HG02943 (cell line): ENCODE measurements around the gene CLCN6.

Source experiments
- ATAC-seq: cut with Tn5 transposase; IDR thresholded peaks from one replicate; pipeline ENCODE4 v1.9.1; 2021; ENCODE audit warnings: mild to moderate bottlenecking, low read depth, moderate library complexity; ENCODE audit not compliant: unreplicated experiment

The CLCN6 gene, protein sequence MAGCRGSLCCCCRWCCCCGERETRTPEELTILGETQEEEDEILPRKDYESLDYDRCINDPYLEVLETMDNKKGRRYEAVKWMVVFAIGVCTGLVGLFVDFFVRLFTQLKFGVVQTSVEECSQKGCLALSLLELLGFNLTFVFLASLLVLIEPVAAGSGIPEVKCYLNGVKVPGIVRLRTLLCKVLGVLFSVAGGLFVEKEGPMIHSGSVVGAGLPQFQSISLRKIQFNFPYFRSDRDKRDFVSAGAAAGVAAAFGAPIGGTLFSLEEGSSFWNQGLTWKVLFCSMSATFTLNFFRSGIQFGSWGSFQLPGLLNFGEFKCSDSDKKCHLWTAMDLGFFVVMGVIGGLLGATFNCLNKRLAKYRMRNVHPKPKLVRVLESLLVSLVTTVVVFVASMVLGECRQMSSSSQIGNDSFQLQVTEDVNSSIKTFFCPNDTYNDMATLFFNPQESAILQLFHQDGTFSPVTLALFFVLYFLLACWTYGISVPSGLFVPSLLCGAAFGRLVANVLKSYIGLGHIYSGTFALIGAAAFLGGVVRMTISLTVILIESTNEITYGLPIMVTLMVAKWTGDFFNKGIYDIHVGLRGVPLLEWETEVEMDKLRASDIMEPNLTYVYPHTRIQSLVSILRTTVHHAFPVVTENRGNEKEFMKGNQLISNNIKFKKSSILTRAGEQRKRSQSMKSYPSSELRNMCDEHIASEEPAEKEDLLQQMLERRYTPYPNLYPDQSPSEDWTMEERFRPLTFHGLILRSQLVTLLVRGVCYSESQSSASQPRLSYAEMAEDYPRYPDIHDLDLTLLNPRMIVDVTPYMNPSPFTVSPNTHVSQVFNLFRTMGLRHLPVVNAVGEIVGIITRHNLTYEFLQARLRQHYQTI

DNA sequence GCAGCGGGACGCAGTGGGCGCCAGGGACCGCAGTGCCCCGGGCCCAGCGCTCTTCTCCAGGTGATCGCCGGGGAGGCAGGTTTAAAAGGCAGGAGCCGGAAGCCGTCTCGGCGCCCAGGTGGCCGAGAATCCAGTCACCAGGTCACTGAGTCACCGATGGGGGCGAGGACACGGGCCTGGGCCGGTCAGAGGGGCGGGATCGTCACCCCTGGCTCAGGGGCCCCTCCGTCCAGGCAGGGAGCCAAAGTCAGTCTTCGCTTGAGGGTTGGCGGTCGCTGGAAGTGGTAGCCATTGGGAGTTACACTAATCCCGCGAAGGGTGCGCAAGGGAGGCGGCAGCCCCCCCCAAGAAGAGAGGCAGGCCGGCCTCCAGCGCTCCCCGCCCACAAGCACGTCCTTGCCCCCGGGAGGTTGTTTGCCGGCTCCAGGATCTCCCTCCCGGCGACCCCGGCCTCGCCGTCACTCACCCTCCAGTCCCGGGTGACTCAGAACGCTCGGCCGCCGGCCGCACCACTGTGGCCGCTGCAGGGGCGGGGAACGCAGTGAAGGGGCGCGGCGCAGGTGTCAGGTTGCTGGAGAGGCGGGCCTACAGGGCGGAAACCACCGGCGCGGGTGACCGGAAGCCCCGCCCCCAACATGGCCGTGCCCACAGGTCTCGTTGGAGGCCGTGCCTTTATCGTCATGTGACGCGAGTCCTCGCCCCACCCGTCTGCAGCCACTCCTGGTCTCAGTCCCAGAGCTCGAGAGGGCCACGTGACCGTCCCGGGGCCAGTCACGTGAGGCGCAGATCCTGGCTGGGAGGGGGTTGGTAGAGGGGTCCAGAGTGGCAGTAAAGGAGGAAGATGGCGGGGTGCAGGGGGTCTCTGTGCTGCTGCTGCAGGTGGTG, at the start of gene CLCN6, which contains the start of gene MTHFR:
Gene CLCN6 (plus strand): TSS at position 770 of the 885 bp plus-strand sequence. CDS start 72 bp downstream, at position 842.
Gene MTHFR (minus strand): TSS at position 543 of the 885 bp plus-strand sequence. CDS start 2,848 bp downstream, outside the sequence.
- ATAC-seq, result peak; percentile 90

DNA sequence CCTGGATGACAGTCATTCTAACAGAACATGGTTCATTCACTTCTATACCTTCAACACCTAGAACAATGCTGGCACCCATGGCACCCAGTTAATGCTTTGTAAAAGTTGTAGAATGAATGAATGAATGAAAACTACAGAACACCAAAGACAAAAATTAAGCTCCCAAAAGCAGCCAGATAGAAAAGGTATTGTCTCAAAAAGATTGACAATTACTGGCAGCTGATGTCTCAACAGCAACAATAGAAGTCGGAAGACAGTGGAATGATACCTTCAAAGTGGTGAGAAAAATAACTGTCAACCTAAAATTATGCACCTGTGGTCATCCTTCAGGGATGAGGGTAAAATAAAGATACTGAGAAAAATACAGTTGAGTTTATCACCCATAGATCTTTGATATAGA, 48.9 kb upstream of the CLCN6 start:
- no peak for ATAC-seq

DNA sequence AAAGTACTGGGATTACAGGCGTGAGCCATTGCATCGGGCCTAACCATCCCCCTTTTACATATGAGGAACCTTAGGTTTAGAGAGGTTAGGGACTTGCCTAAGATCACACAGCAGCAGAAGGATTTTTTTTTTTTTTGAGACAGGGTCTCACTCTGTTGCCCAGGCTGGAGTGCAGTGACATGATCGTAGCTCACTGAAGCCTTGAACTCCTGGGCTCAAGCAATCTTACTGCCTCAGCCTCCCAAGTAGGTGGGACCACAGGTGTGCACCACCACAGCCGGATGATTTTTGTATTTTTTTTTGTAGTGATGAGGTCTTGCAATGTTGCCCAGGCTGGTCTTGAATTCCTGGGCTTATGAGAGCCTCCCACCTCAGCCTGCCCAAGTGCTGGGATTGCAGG, 46.2 kb upstream of the CLCN6 start:
- no peak for ATAC-seq

DNA sequence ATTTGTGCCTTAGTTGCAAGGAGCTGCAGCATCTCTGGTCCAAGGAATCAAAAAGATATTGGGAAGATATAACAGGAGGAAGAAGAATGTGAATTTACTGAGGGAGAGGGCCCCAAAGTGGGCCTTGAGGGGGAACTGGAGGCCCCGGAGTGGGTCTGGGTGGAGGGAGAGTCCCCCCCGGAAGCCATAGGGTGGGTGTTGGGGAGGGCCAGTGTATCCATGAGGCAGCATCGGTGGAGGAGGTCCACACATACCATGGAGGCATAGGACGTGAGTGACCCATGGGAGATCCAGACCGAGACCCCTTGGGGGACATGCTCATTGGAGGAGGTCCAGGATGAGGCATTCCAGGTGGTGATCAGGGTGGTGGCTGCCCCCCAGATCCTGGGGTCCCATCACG, 44.7 kb upstream of the CLCN6 start:
- ATAC-seq, result no peak

DNA sequence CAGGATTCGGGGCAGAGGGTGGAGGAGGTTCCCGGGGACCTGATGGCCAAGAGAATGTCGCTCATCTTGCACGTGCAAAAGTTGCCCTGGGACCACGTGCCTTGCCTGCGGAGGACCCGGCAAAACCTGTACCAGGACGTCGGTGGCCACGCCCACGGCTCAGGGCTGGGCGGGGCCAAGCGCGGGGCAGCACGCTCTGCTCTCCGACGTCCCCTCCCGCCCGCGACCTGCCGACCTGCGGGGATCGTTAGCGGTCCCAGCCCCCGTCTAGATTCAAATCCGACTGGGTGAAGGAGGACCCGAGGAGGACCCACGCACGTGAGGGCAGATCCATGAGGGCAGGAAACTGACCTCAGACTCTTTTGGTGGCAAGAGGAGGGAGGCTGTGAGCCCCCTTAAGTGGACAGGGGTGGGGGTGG, 44.0 kb upstream of the CLCN6 start, which contains the start of gene C1orf167:
Gene C1orf167 (plus strand): TSS at position 206 of the 419 bp plus-strand sequence. CDS start 2,208 bp downstream, outside the sequence.
- no peak for ATAC-seq

GRCh38 chr1:11764115-11764514, 41.9 kb upstream of the CLCN6 start:
- no peak for ATAC-seq

GRCh38 chr1:11764519-11764918, 41.5 kb upstream of the CLCN6 start:
- ATAC-seq, result no peak

- ATAC-seq, result no peak
These were observed 40.1 kb upstream of the CLCN6 start for GRCh38 chr1:11765661-11766428.

- ATAC-seq, result no peak
These were observed 39.6 kb upstream of the CLCN6 start for GRCh38 chr1:11766429-11766776.

- no peak for ATAC-seq
These were observed 37.9 kb upstream of the CLCN6 start for GRCh38 chr1:11767922-11768704.

DNA sequence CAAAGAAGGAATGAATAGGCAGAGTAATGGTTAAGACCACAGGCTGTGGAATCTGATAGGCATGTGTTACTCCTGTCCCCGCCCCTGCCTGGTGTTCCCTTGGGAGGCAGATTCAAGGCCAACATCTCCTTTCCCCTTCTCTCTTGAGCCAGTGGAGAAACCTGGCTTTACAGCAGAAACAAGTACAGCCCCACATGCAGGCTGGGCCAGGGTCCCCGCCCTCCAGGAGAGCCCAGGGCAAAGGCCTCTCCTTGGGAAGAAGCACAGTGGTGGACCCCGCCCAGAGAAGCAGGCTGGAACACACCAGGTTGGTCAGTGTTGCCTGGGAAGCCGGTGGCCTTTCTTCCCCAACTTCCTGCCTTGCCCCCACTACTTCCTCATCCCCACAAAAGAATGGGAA, 37.2 kb upstream of the CLCN6 start:
- ATAC-seq, result no peak

- ATAC-seq, result no peak
These were observed 36.7 kb upstream of the CLCN6 start for GRCh38 chr1:11769274-11769673.

- ATAC-seq, result no peak
These were observed 36.0 kb upstream of the CLCN6 start for GRCh38 chr1:11770011-11770410.

- no peak for ATAC-seq
These were observed 34.4 kb upstream of the CLCN6 start for GRCh38 chr1:11771481-11772043.

- no peak for ATAC-seq
These were observed 33.5 kb upstream of the CLCN6 start for GRCh38 chr1:11772458-11772857.

DNA sequence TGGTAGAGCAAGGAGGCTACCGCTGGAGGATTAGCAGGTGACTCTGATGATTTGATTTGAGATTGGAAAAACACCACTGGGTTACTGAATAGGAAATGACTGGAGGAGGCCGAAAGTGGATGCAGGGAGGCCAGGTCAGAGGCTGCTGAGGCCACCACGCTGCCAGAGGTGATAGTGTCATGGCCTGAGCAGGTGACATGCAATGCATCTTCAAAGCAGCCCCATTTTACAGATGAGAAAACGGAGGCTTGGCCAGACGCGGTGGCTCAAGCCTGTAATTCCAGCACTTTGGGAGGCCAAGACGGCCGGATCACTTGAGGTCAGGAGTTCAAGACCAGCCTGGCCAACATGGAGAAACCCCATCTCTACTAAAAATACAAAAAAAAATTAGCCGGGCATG, 31.2 kb upstream of the CLCN6 start:
- ATAC-seq, result no peak

- no peak for ATAC-seq
These were observed 28.2 kb upstream of the CLCN6 start for GRCh38 chr1:11777658-11778322.

DNA sequence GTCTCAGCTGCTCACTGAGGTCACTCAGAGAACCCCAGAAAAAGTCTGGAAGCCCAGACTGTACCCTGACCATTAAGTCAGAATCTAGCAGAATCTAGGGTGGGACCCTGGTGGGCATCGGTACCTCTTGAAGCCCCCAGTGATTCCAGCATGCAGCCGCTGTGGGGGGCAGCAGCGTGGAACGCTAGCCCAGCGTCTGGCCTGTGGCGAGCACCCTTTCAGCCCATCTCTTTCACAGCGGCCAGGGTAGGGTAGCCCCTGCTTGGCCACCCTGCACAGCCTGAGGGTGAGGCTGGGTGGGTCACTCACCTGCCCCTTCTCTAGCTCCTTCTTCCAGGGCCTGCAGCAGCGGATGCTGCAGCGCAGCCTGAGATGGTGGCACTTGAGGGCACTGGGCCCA, 27.7 kb upstream of the CLCN6 start:
- no peak for ATAC-seq
